Smooth muscle cell (in vitro differentiated cells): ENCODE results near the gene PLD5. TPM values are rescaled to one million over a fixed set of nuclear protein-coding genes. Genes with fewer than 3 reads are reported as not detected.

Experiments used
- DNase-seq: peaks from one replicate; lab custom pipeline; 2025; ENCODE audit not compliant: unreplicated experiment; lab: John Stamatoyannopoulos, UW
- H2AFZ ChIP-seq: fragments of 200-600 bp; sonication (generic); 2 replicates; pipeline ENCODE4 v1.6.0; 2016; ENCODE audit warnings: antibody characterized with exemption, low read depth, mild to moderate bottlenecking
- H3F3A ChIP-seq: fragments of 200-600 bp; sonication (generic); 2 replicates; pipeline ENCODE4 v1.6.0; 2017; ENCODE audit warnings: antibody characterized with exemption, low read depth
- H3K27ac ChIP-seq: fragments of 200-600 bp; sonication (generic); 2 replicates; pipeline ENCODE4 v1.5.1; 2016; ENCODE audit warnings: low read depth, mild to moderate bottlenecking
- H3K27me3 ChIP-seq: fragments of 200-600 bp; sonication (generic); 2 replicates; pipeline ENCODE4 v1.6.1; 2016; ENCODE audit warnings: low read depth, mild to moderate bottlenecking
- H3K36me3 ChIP-seq: fragments of 200-600 bp; sonication (generic); 2 replicates; pipeline ENCODE4 v1.5.1; 2016; ENCODE audit warnings: low read depth
- H3K4me1 ChIP-seq: fragments of 200-600 bp; sonication (generic); 2 replicates; pipeline ENCODE4 v1.5.1; 2016; ENCODE audit warnings: low read depth
- H3K4me2 ChIP-seq: fragments of 200-600 bp; sonication (generic); 2 replicates; pipeline ENCODE4 v1.6.0; 2016; ENCODE audit warnings: mild to moderate bottlenecking
- H3K4me3 ChIP-seq: fragments of 200-600 bp; sonication (generic); 2 replicates; pipeline ENCODE4 v1.5.1; 2016; ENCODE audit warnings: mild to moderate bottlenecking
- H3K79me2 ChIP-seq: fragments of 200-600 bp; sonication (generic); 2 replicates; pipeline ENCODE4 v1.6.0; 2016; ENCODE audit warnings: low read depth, mild to moderate bottlenecking
- H3K9ac ChIP-seq: fragments of 200-600 bp; sonication (generic); 2 replicates; pipeline ENCODE4 v1.6.0; 2016; ENCODE audit warnings: low read depth
- H3K9me3 ChIP-seq: fragments of 200-600 bp; sonication (generic); replicated peaks from 2 replicates; pipeline ENCODE4 v1.5.1; 2016; ENCODE audit warnings: low read depth
- H4K20me1 ChIP-seq: fragments of 200-600 bp; sonication (generic); 2 replicates; pipeline ENCODE4 v1.6.0; 2016; ENCODE audit warnings: low read depth
- WGBS: methylation state at CpG from one replicate; pipeline ENCODE4 v1.1.7; 2016; ENCODE audit warnings: low lambda C conversion rate; 5-methylcytosine and 5-hydroxymethylcytosine counted together
- polyA plus RNA-seq: library from polyadenylated mRNA; unstranded; fragments of >200 nt; fragmentation: Nextera tagmentation; extraction: Ambion mirVana; gene quantifications from 2 replicates; pipeline ENCODE4 v1.2.1, GENCODE V29; 2016
- total RNA-seq: library from RNA; depleted of rRNA; stranded (reverse); fragments of >200 nt; gene quantifications from 2 replicates; pipeline ENCODE4 v1.2.3, GENCODE V29; 2014
- TF ChIP-seq, protein P1 (sequence below): fragments of 200-600 bp; sonication (generic); IDR thresholded peaks from 2 replicates; pipeline ENCODE4 v1.5.1; 2017; ENCODE audit warnings: borderline replicate concordance, mild to moderate bottlenecking, antibody characterized with exemption; ENCODE audit not compliant: insufficient read depth, poor library complexity, severe bottlenecking

PLD5 gene
- total and polyA plus RNA-seq, 2 experiments from 2014 or later = 0.25 to 0.27 TPM

DNA sequence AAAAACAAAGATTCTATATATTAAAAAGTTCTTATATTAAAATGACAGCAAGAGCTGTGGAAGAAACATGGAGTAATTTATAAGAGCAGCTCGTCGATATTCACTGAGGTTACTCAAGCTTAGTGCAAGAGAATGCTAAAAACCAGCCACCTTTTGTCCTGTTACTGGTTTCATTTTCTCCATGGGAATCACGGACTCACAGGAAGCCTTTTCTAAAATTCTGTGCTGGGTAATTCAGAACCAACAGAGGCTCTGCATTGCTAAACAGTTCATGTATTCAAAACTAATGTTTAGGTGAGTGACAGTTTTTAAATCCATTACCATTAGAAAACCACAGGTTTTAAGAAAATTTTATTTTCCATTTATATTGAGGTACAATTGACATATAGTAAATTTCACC, 377.8 kb downstream of the PLD5 start:
- no peaks in the 10 kb centered on the region for H3F3A ChIP-seq
- peaks cover 13% of the 10 kb centered on the region for H3K4me1 ChIP-seq
- DNase-seq = no peak
- TF ChIP-seq, protein P1, sequence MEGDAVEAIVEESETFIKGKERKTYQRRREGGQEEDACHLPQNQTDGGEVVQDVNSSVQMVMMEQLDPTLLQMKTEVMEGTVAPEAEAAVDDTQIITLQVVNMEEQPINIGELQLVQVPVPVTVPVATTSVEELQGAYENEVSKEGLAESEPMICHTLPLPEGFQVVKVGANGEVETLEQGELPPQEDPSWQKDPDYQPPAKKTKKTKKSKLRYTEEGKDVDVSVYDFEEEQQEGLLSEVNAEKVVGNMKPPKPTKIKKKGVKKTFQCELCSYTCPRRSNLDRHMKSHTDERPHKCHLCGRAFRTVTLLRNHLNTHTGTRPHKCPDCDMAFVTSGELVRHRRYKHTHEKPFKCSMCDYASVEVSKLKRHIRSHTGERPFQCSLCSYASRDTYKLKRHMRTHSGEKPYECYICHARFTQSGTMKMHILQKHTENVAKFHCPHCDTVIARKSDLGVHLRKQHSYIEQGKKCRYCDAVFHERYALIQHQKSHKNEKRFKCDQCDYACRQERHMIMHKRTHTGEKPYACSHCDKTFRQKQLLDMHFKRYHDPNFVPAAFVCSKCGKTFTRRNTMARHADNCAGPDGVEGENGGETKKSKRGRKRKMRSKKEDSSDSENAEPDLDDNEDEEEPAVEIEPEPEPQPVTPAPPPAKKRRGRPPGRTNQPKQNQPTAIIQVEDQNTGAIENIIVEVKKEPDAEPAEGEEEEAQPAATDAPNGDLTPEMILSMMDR = no peak
- peak overlapping the region; percentile 34 for H3K9ac ChIP-seq
- H4K20me1 ChIP-seq = no peaks in the 10 kb centered on the region
- H3K27me3 ChIP-seq = no peaks in the 10 kb centered on the region
- H3K9me3 ChIP-seq = no peaks in the 10 kb centered on the region
- H3K27ac ChIP-seq = peak overlapping the region; percentile 52
- H3K4me3 ChIP-seq = peak overlapping the region; percentile 19
- no peaks in the 10 kb centered on the region for H3K36me3 ChIP-seq
- peak overlapping the region; percentile 62 for H3K4me2 ChIP-seq
- H3K79me2 ChIP-seq = no peaks in the 10 kb centered on the region
- no peak overlapping the region for H2AFZ ChIP-seq
- WGBS = 63% methylated on average over 3 of the region's 3 CpGs

DNA sequence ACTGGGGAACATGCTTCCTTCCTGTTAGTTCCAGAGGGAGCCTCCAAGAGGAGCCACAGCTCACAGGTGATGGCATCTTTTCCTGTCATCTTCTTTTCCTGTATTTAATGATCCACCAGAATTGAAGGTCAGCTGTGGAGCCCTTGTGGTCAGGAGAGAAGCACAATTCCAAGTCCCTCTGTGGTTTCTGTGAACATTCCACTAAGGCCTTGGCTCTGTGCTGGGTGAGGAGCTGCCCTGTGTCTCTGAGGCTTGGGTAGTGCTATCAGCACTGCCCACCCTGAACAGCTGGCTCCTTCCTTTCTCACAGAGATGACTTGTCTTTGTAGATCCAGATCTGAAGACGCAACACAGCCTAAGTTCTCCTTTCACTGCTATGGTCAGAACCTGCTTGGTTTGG, 383.7 kb downstream of the PLD5 start:
- H3F3A ChIP-seq = no peaks in the 10 kb centered on the region
- H3K9ac ChIP-seq = no peak overlapping the region
- H2AFZ ChIP-seq = no peak overlapping the region
- TF ChIP-seq, protein P1 = no peak
- no peaks in the 10 kb centered on the region for H3K27me3 ChIP-seq
- H3K79me2 ChIP-seq = no peaks in the 10 kb centered on the region
- H3K9me3 ChIP-seq = no peaks in the 10 kb centered on the region
- H3K4me2 ChIP-seq = no peak overlapping the region
- no peak overlapping the region for H3K27ac ChIP-seq
- 100% methylated on average over 1 of the region's 1 CpG for WGBS
- DNase-seq = no peak
- no peaks in the 10 kb centered on the region for H3K4me1 ChIP-seq
- H3K4me3 ChIP-seq = no peak overlapping the region
- no peaks in the 10 kb centered on the region for H4K20me1 ChIP-seq
- no peaks in the 10 kb centered on the region for H3K36me3 ChIP-seq

DNA sequence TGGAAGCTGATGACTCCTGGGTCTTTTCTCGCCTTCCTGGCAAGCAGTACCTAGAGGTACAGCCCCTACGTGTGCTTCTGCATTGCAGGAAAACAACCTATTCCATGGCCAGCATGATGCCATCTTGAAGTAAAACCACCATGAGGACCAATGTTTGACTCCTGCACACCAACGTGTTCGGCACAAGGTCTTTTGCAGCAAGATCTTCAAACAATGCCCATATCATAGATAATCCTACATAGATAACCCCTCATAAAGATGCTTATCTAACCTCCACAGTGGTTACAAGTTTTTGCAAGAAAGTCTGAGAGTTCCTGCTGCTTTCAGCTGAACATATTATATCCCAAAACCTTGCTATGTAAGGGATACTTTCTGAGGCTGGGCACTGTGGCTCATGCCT, 384.5 kb downstream of the PLD5 start:
- DNase-seq = no peak
- H3K9me3 ChIP-seq = no peaks in the 10 kb centered on the region
- no peak overlapping the region for H3K4me2 ChIP-seq
- H3K4me3 ChIP-seq = no peak overlapping the region
- WGBS = 69% methylated on average over 4 of the region's 4 CpGs
- H2AFZ ChIP-seq = no peak overlapping the region
- no peak overlapping the region for H3K9ac ChIP-seq
- no peaks in the 10 kb centered on the region for H3K36me3 ChIP-seq
- TF ChIP-seq, protein P1 = no peak
- no peaks in the 10 kb centered on the region for H4K20me1 ChIP-seq
- H3F3A ChIP-seq = no peaks in the 10 kb centered on the region
- no peak overlapping the region for H3K27ac ChIP-seq
- H3K79me2 ChIP-seq = no peaks in the 10 kb centered on the region
- no peaks in the 10 kb centered on the region for H3K4me1 ChIP-seq
- no peaks in the 10 kb centered on the region for H3K27me3 ChIP-seq

DNA sequence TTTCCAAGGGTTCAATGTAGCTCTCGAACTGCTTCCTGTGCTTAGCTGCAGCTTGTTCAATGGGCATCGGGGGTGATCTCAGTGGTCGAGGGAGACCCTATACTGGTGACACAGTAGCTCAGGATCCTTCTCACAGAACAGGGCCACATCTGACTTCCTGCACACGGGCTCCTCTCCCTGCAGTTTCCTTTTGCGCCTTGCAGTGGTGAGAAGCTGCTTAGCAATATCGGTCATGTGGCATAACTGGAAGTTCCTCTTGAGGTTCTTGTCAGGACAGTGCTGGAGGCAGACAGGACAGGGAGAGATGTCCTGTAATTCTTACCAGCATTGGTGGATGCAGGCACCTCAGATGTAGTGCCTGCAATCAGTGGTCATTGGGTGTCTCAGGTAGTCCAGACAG, 385.1 kb downstream of the PLD5 start:
- Histone ChIP-seq H3F3A (no peaks in the 10 kb centered on the region), H3K36me3 (no peaks in the 10 kb centered on the region), H3K27ac (no peak overlapping the region), H3K4me2 (no peak overlapping the region), H3K4me1 (no peaks in the 10 kb centered on the region), H3K27me3 (no peaks in the 10 kb centered on the region), H3K9me3 (no peaks in the 10 kb centered on the region), H3K4me3 (no peak overlapping the region), H3K79me2 (no peaks in the 10 kb centered on the region), H3K9ac (no peak overlapping the region), H4K20me1 (no peaks in the 10 kb centered on the region), H2AFZ (no peak overlapping the region)
- no peak for DNase-seq
- TF ChIP-seq, protein P1 = no peak
- WGBS = 84% methylated on average over 6 of the region's 6 CpGs
